OCI-LY7 (cell line): ENCODE results near the gene CES2. TPM values are rescaled to one million over a fixed set of nuclear protein-coding genes. Genes with fewer than 3 reads are reported as not detected.
"Not testable (repeated sequence)": the region's sequence is repeated elsewhere in the genome, so short reads cannot be mapped to it uniquely, and the experiment has no call there.

Experiments
- BruUV-seq: library from RNA; stranded (reverse); fragments of 400-500 nt; replicated peaks from 2 replicates; lab custom pipeline; 2021; lab: Mats Ljungman, UMichigan
- CTCF ChIA-PET: fragments of 300-600 bp; sonication (Branson Sonifier 250); formaldehyde crosslinking; loops from one replicate; lab custom pipeline; 2022; ENCODE audit warnings: antibody characterized with exemption; ENCODE audit not compliant: unreplicated experiment; lab: Charles Lee
- POLR2A ChIA-PET: fragments of 300-600 bp; sonication (Branson Sonifier 250); formaldehyde crosslinking; loops from one replicate; lab custom pipeline; 2022; ENCODE audit warnings: antibody characterized with exemption; lab: Charles Lee
- DNase-seq: peaks from one replicate; pipeline ENCODE4 v3.0.0-alpha.2; 2015; ENCODE audit warnings: low spot score
- H2AFZ ChIP-seq: fragments of 200-600 bp; sonication (generic), shearing (Covaris generic); 2 replicates; pipeline ENCODE4 v1.6.1; 2014; ENCODE audit warnings: mild to moderate bottlenecking, antibody characterized with exemption, low read length, moderate library complexity
- H3K27ac ChIP-seq: fragments of 200-600 bp; sonication (generic); 2 replicates; pipeline ENCODE4 v1.5.1; 2014; ENCODE audit warnings: mixed run types, low read depth, mild to moderate bottlenecking, moderate library complexity, low read length, inconsistent platforms; ENCODE audit not compliant: poor library complexity, severe bottlenecking
- H3K36me3 ChIP-seq: fragments of 200-600 bp; sonication (generic); 2 replicates; pipeline ENCODE4 v1.6.1; 2014; ENCODE audit warnings: mild to moderate bottlenecking, antibody characterized with exemption, low read length, moderate library complexity, mixed read lengths; ENCODE audit not compliant: insufficient read depth
- H3K4me1 ChIP-seq: fragments of 200-600 bp; sonication (generic); 2 replicates; pipeline ENCODE4 v1.5.1; 2014; ENCODE audit warnings: mild to moderate bottlenecking, low read length; ENCODE audit not compliant: insufficient read depth, poor library complexity, severe bottlenecking
- H3K4me2 ChIP-seq: fragments of 200-600 bp; sonication (generic); 2 replicates; pipeline ENCODE4 v1.6.1; 2014; ENCODE audit warnings: mild to moderate bottlenecking, low read length
- H3K4me3 ChIP-seq: fragments of 200-600 bp; sonication (generic); 2 replicates; pipeline ENCODE4 v1.5.1; 2014; ENCODE audit warnings: mild to moderate bottlenecking, low read depth, low read length; ENCODE audit not compliant: poor library complexity, severe bottlenecking
- H3K79me2 ChIP-seq: fragments of 200-600 bp; sonication (generic); 2 replicates; pipeline ENCODE4 v1.6.1; 2016; ENCODE audit warnings: low read depth, mild to moderate bottlenecking, low read length, moderate library complexity, mixed read lengths; ENCODE audit not compliant: insufficient read depth
- H3K9me2 ChIP-seq: fragments of 200-600 bp; sonication (generic); 2 replicates; pipeline ENCODE4 v1.6.1; 2016; ENCODE audit warnings: mild to moderate bottlenecking, low read length, mixed read lengths; ENCODE audit not compliant: insufficient read depth
- H3K9me3 ChIP-seq: fragments of 200-600 bp; sonication (generic); 2 replicates; pipeline ENCODE4 v1.6.1; 2014; ENCODE audit warnings: mild to moderate bottlenecking, mixed run types, low read length, mixed read lengths
- H4K20me1 ChIP-seq: fragments of 200-600 bp; sonication (generic); 2 replicates; pipeline ENCODE4 v1.6.1; 2014; ENCODE audit warnings: mild to moderate bottlenecking, antibody characterized with exemption, low read length, moderate library complexity, mixed read lengths; ENCODE audit not compliant: insufficient read depth
- CTCF ChIP-seq: fragments of 200-600 bp; sonication (generic); conservative IDR thresholded peaks from 2 replicates; pipeline ENCODE4 v1.5.1; 2014; ENCODE audit warnings: mild to moderate bottlenecking, antibody characterized with exemption, low read length, moderate library complexity, mixed read lengths
- EZH2phosphoT487 ChIP-seq: fragments of 200-600 bp; sonication (generic); IDR thresholded peaks from 2 replicates; pipeline ENCODE4 v1.6.1; 2018; ENCODE audit warnings: low read depth, borderline replicate concordance, mild to moderate bottlenecking, mixed run types, antibody characterized with exemption, low read length, moderate library complexity, mixed read lengths
- intact Hi-C: fragments of 100-400 bp; cut with micrococcal nuclease; formaldehyde crosslinking; loops from one replicate; pipeline ENCODE4 v1.10.0; 2022; ENCODE audit not compliant: unreplicated experiment
- total RNA-seq, 2 experiments: library from RNA; depleted of rRNA in 1 of 2; stranded (reverse); fragments of >200 nt in 1 of 2; shearing (Covaris generic) in 1 of 2; gene quantifications; 2 replicates each; pipeline ENCODE4 v1.2.3, GENCODE V29; 2014 to 2022

Gene CES2
- total RNA-seq, 2 experiments from 2014 or later, result 29.6 to 30.7 TPM

- TF ChIP-seq CTCF (no peak), EZH2phosphoT487 (no peak)
- no peak overlapping the region for H3K4me3 ChIP-seq
- ChIA-PET CTCF (no interaction called here), POLR2A (interaction anchor here (0.6 kb wide), 1 partner anchor 33 kb away, joined by 3 read pairs; no protein-coding TSS in a partner anchor)
- no peaks in the 10 kb centered on the region for H3K79me2 ChIP-seq
- intact Hi-C loops, result no loop called here
- no peaks in the 10 kb centered on the region for H3K36me3 ChIP-seq
- no peak for DNase-seq
- BruUV-seq, result no TSS peak
- H3K9me3 ChIP-seq, result no peaks in the 10 kb centered on the region
- no peaks in the 10 kb centered on the region for H4K20me1 ChIP-seq
- H3K4me1 ChIP-seq, result no peaks in the 10 kb centered on the region
- no peak overlapping the region for H2AFZ ChIP-seq
- no peak overlapping the region for H3K27ac ChIP-seq
- H3K4me2 ChIP-seq, result no peak overlapping the region
- H3K9me2 ChIP-seq, result no peaks in the 10 kb centered on the region
Observed at GRCh38 chr16:66986559-66986958, 51.2 kb downstream of the CES2 start.

- Histone ChIP-seq H3K79me2 (no peaks in the 10 kb centered on the region), H3K9me2 (no peaks in the 10 kb centered on the region), H3K27ac (no peak within 1 kb of the TSS), H3K9me3 (no peaks in the 10 kb centered on the region), H4K20me1 (no peaks in the 10 kb centered on the region), H3K4me2 (no peak within 1 kb of the TSS), H3K36me3 (no peaks in the 10 kb centered on the region), H3K4me1 (no peaks in the 10 kb centered on the region), H3K4me3 (no peak within 1 kb of the TSS), H2AFZ (no peak within 1 kb of the TSS; the same call in 1 of the 2 replicates)
- ChIA-PET CTCF (no interaction called here), POLR2A (interaction anchor here (0.6 kb wide), 1 partner anchor 16 kb away, joined by 3 read pairs; no protein-coding TSS in a partner anchor)
- intact Hi-C loops, result no loop called here
- BruUV-seq, result no TSS peak
- no peak for DNase-seq
- no peak for TF ChIP-seq CTCF
- TF ChIP-seq EZH2phosphoT487, result no peak
Observed at GRCh38 chr16:66988197-66988788, 53.0 kb downstream of the CES2 start, which contains the start of gene CES4A. Gene CES4A (plus strand): TSS chr16:66988589. CDS start chr16:66988773, 184 bp downstream.

- H3K79me2 ChIP-seq, result no peaks in the 10 kb centered on the region
- no peak overlapping the region for H2AFZ ChIP-seq
- no peak overlapping the region for H3K4me2 ChIP-seq
- no peaks in the 10 kb centered on the region for H3K36me3 ChIP-seq
- no peaks in the 10 kb centered on the region for H4K20me1 ChIP-seq
- no peak overlapping the region for H3K27ac ChIP-seq
- no peak overlapping the region for H3K4me3 ChIP-seq
- DNase-seq, result no peak
- ChIA-PET POLR2A (no interaction called here), CTCF (no interaction called here)
- no peaks in the 10 kb centered on the region for H3K9me2 ChIP-seq
- TF ChIP-seq EZH2phosphoT487 (no peak), CTCF (no peak)
- no peaks in the 10 kb centered on the region for H3K4me1 ChIP-seq
- no peaks in the 10 kb centered on the region for H3K9me3 ChIP-seq
- intact Hi-C loops, result no loop called here
- BruUV-seq, result no TSS peak
Observed at GRCh38 chr16:66991545-66992077, 56.3 kb downstream of the CES2 start.

DNA sequence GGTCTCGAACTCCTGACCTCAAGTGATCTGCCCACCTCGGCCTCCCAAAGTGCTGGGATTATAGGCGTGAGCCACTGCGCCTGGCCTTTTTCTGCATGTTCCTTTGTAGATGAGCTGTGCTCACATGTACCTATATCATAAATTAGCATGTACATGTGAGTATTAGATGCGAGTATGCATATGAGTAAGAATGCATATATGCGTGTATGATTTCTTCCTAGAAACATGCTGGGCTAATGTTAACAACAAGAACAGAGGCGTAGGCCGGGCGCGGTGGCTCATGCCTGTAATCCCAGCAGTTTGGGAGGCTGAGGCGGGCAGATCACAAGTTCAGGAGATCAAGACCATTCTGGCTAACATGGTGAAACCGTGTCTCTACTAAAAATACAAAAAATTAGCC lies 58.2 kb downstream of the CES2 start:
- H3K4me3 ChIP-seq, H3K36me3 ChIP-seq, H3K27ac ChIP-seq, H3K4me1 ChIP-seq, H3K9me2 ChIP-seq, H4K20me1 ChIP-seq, H2AFZ ChIP-seq, POLR2A ChIA-PET, BruUV-seq, CTCF ChIA-PET, H3K9me3 ChIP-seq, intact Hi-C loops, DNase-seq, H3K4me2 ChIP-seq, H3K79me2 ChIP-seq: not testable (repeated sequence)
